WI38 (cell line): ENCODE results near the gene OR8H2.
"Not testable (repeated sequence)": the region's sequence is repeated elsewhere in the genome, so short reads cannot be mapped to it uniquely, and the experiment has no call there.

Experiments used
- H3K4me3 ChIP-seq: 2 replicates; pipeline ENCODE4 v1.5.1; 2011; ENCODE audit warnings: low read depth, mild to moderate bottlenecking, control low read depth, low read length
- CTCF ChIP-seq: IDR thresholded peaks from 2 replicates; pipeline ENCODE4 v1.5.1; 2012; ENCODE audit warnings: low read depth, mild to moderate bottlenecking, control low read depth, low read length

The OR8H2 gene

GRCh38 chr11:56103210-56103737 is at the start of gene OR8H2:
Gene OR8H2, plus strand, starts transcription at chr11:56103687. Its CDS starts 1,356 bp downstream, at chr11:56105043.
- TF ChIP-seq CTCF, result no peak
- H3K4me3 ChIP-seq, result no peak within 1 kb of the TSS

- not testable (repeated sequence) for H3K4me3 ChIP-seq
These were observed 47.1 kb upstream of the OR8H2 start for GRCh38 chr11:56056366-56056765.

- H3K4me3 ChIP-seq, result not testable (repeated sequence)
These were observed 45.7 kb upstream of the OR8H2 start for GRCh38 chr11:56057661-56058237.

- H3K4me3 ChIP-seq, result not testable (repeated sequence)
These were observed 45.2 kb upstream of the OR8H2 start for GRCh38 chr11:56058260-56058780.

- no peak for TF ChIP-seq CTCF
- no peak overlapping the region for H3K4me3 ChIP-seq
These were observed 36.5 kb upstream of the OR8H2 start for GRCh38 chr11:56066980-56067379.

- no peak for TF ChIP-seq CTCF
- no peak overlapping the region for H3K4me3 ChIP-seq
These were observed 13.8 kb upstream of the OR8H2 start for GRCh38 chr11:56089697-56090096.

GRCh38 chr11:56093008-56093407 is 10.5 kb upstream of the OR8H2 start, which contains the start of gene OR8I2:
Gene OR8I2, plus strand, starts transcription at chr11:56093308. Its CDS starts 0 bp downstream, at chr11:56093308.
- no peak within 1 kb of the TSS for H3K4me3 ChIP-seq
- TF ChIP-seq CTCF, result no peak

- H3K4me3 ChIP-seq, result no peak within 1 kb of the TSS
- no peak for TF ChIP-seq CTCF
These were observed 18.6 kb downstream of the OR8H2 start, which contains the start of gene OR8H3 for GRCh38 chr11:56122073-56122472. Gene OR8H3, plus strand, starts transcription at chr11:56122373. Its CDS starts 0 bp downstream, at chr11:56122373.

- TF ChIP-seq CTCF, result no peak
- no peak within 1 kb of the TSS for H3K4me3 ChIP-seq
These were observed 36.7 kb downstream of the OR8H2 start, which contains the start of gene OR8J3 for GRCh38 chr11:56140151-56140661. Gene OR8J3, minus strand, starts transcription at chr11:56140201. Its CDS starts 2,483 bp downstream, at chr11:56137718.

- not testable (repeated sequence) for H3K4me3 ChIP-seq
These were observed 40.2 kb downstream of the OR8H2 start for GRCh38 chr11:56143681-56144080.
